Measurements from ENCODE around the gene JPH2.

The JPH2 gene

GRCh38 chr20:44104798-44105517 is 82.0 kb downstream of the JPH2 start:
- Histone ChIP-seq H3K27ac (no peak overlapping the region), H3K36me3 (replicated peaks) (no peaks in the 10 kb centered on the region), H3K4me3 (ENCODE audit: low read depth, low read length) (no peak overlapping the region), H3K27me3 (replicated peaks) (peaks cover 5% of the 10 kb centered on the region)
- in situ Hi-C loops (cut with HindIII; ENCODE audit: low pct_ligation_motif_present, low sequenced_read_pairs), result no loop called here
- DNase-seq, result peak; percentile 39
- no peak for TF ChIP-seq CTCF (IDR thresholded peaks at IDR 0.05; ENCODE audit: low read depth, low read length, missing control alignments)

DNA sequence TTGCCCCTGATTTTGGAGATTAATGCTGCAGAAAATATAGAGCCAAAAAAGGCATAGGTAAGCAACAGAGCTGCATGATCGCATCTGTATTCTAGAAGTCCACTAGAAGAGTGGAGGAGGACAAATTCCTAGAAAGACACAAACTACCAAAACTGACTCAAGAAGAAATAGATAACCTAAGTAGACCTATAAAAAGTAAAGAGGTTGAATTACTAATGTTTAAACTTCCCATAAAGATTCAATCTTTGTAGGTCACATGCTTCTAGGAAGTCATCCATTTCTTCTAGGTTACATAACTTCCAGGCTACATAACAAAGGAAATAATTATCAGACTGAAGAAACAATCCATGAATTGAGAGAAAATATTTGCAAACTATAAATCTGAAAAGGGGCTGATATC is 84.4 kb downstream of the JPH2 start:
- no peak overlapping the region for H3K27ac ChIP-seq
- in situ Hi-C loops (cut with HindIII; ENCODE audit: low pct_ligation_motif_present, low sequenced_read_pairs), result no loop called here
- no peak overlapping the region for H3K4me3 ChIP-seq (ENCODE audit: low read depth, low read length)
- H3K27me3 ChIP-seq (replicated peaks), result peaks cover 5% of the 10 kb centered on the region
- no peak for TF ChIP-seq CTCF (IDR thresholded peaks at IDR 0.05; ENCODE audit: low read depth, low read length, missing control alignments)
- H3K36me3 ChIP-seq (replicated peaks), result no peaks in the 10 kb centered on the region
- DNase-seq, result no peak

GRCh38 chr20:44099832-44100231 is 87.2 kb downstream of the JPH2 start:
- DNase-seq, result no peak
- in situ Hi-C loops (cut with HindIII; ENCODE audit: low pct_ligation_motif_present, low sequenced_read_pairs), result no loop called here
- Histone ChIP-seq H3K36me3 (replicated peaks) (no peaks in the 10 kb centered on the region), H3K27ac (no peak overlapping the region), H3K27me3 (replicated peaks) (no peaks in the 10 kb centered on the region), H3K4me3 (ENCODE audit: low read depth, low read length) (no peak overlapping the region)
- no peak for TF ChIP-seq CTCF (IDR thresholded peaks at IDR 0.05; ENCODE audit: low read depth, low read length, missing control alignments)

- no peak for DNase-seq
- Histone ChIP-seq H3K36me3 (replicated peaks) (no peaks in the 10 kb centered on the region), H3K27me3 (replicated peaks) (no peaks in the 10 kb centered on the region), H3K27ac (no peak overlapping the region), H3K4me3 (ENCODE audit: low read depth, low read length) (no peak overlapping the region)
- TF ChIP-seq CTCF (IDR thresholded peaks at IDR 0.05; ENCODE audit: low read depth, low read length, missing control alignments), result no peak
- in situ Hi-C loops (cut with HindIII; ENCODE audit: low pct_ligation_motif_present, low sequenced_read_pairs), result no loop called here
These were observed 88.3 kb downstream of the JPH2 start for GRCh38 chr20:44098657-44099056.

- no peak overlapping the region for H3K4me3 ChIP-seq (ENCODE audit: low read depth, low read length)
- no peak for DNase-seq
- H3K36me3 ChIP-seq (replicated peaks), result no peaks in the 10 kb centered on the region
- no peak overlapping the region for H3K27ac ChIP-seq
- in situ Hi-C loops (cut with HindIII; ENCODE audit: low pct_ligation_motif_present, low sequenced_read_pairs), result no loop called here
- no peaks in the 10 kb centered on the region for H3K27me3 ChIP-seq (replicated peaks)
- TF ChIP-seq CTCF (IDR thresholded peaks at IDR 0.05; ENCODE audit: low read depth, low read length, missing control alignments), result no peak
These were observed 88.7 kb downstream of the JPH2 start for GRCh38 chr20:44098256-44098630.
